Mucosa of descending colon (tissue), 3 donors: ENCODE results near the gene USP49. TPM values are rescaled to one million over a fixed set of nuclear protein-coding genes. Genes with fewer than 3 reads are reported as not detected.

Source experiments
- ATAC-seq: fragments of 200-7000 bp; cut with Tn5 transposase; one replicate; pipeline ENCODE4 v1.9.1; 2020; ENCODE audit warnings: mild to moderate bottlenecking, moderate library complexity
- DNase-seq, 3 donors: peaks; one replicate each; pipeline ENCODE4 v3.0.0-alpha.2; 2020
- H3K36me3 ChIP-seq: fragments of 200-600 bp; one replicate; pipeline ENCODE4 v1.8.0; 2021; ENCODE audit warnings: low read depth, mild to moderate bottlenecking
- H3K4me1 ChIP-seq: fragments of 200-600 bp; one replicate; pipeline ENCODE4 v1.8.0; 2021; ENCODE audit warnings: low read depth, mild to moderate bottlenecking
- H3K4me3 ChIP-seq: fragments of 200-600 bp; one replicate; pipeline ENCODE4 v1.8.0; 2021; ENCODE audit warnings: mild to moderate bottlenecking
- H3K9me3 ChIP-seq: fragments of 200-600 bp; one replicate; pipeline ENCODE4 v1.8.0; 2021; ENCODE audit warnings: mild to moderate bottlenecking
- CTCF ChIP-seq: fragments of 200-600 bp; IDR thresholded peaks from one replicate; pipeline ENCODE4 v1.8.0; 2022; ENCODE audit warnings: antibody characterized with exemption, mild to moderate bottlenecking
- intact Hi-C, 2 donors: fragments of 100-400 bp; cut with DNase I in 1 of 2; cut with micrococcal nuclease in 1 of 2; formaldehyde crosslinking; loops; one replicate each; pipeline versions ENCODE4 v1.11.0 to v1.11.1; 2022; cut with DNase I, micrococcal nuclease
- total RNA-seq, 3 donors: library from RNA; stranded (reverse); fragmentation: NEBNext Ultra II Directional in 2 of 3; extraction: Animal tissue kit (Norgen Biotek cat#: 25700) in 2 of 3; gene quantifications; one replicate each; pipeline versions ENCODE4 v1.2.1 to v1.2.4, GENCODE V29; 2021 to 2023
- donor health status: DM: no; HTN: no; CAD: no; lungs with moderate emphysema.
- donor health status: DM: no; HTN: no; CAD: no.
- donor health status: DM: no; HTN: yes; CAD: no.

USP49 gene
- total RNA-seq, 3 donors from 2014 or later, result 2.8 to 3.7 (median 3.2) TPM

- H3K9me3 ChIP-seq, result no peaks in the 10 kb centered on the region
- H3K4me3 ChIP-seq, result no peak overlapping the region
- ATAC-seq (no peak), DNase-seq (no peak)
- H3K4me1 ChIP-seq, result peaks cover 16% of the 10 kb centered on the region
- no peaks in the 10 kb centered on the region for H3K36me3 ChIP-seq
- no peak for TF ChIP-seq CTCF
- intact Hi-C loops, result loop anchor here (10.0 kb wide), 1 partner anchor 135 kb away; the partner anchor contains the start of genes BYSL (in 2 of the 2) and MED20 (in 2 of the 2)
Observed at GRCh38 chr6:41790045-41790444, 105.1 kb downstream of the USP49 start.

GRCh38 chr6:41789390-41789724 lies 105.8 kb downstream of the USP49 start:
- Histone ChIP-seq H3K36me3 (no peaks in the 10 kb centered on the region), H3K9me3 (no peaks in the 10 kb centered on the region), H3K4me1 (peaks cover 16% of the 10 kb centered on the region), H3K4me3 (no peak overlapping the region)
- DNase-seq (no peak), ATAC-seq (no peak)
- TF ChIP-seq CTCF, result no peak
- intact Hi-C loops, result loop anchor here in 1 of 2 donors (10.0 kb wide), 1 partner anchor 255 kb away; no protein-coding TSS in a partner anchor

- ATAC-seq, result peak; percentile 94
- peak; percentile 98 for DNase-seq
- H3K9me3 ChIP-seq, result no peaks in the 10 kb centered on the region
- intact Hi-C loops, result loop anchor here in 1 of 2 donors (10.0 kb wide), 1 partner anchor 257 kb away; no protein-coding TSS in a partner anchor
- TF ChIP-seq CTCF, result peak; percentile 92
- H3K4me1 ChIP-seq, result peaks cover 16% of the 10 kb centered on the region
- peak within 1 kb of the TSS; percentile 67 for H3K4me3 ChIP-seq
- no peaks in the 10 kb centered on the region for H3K36me3 ChIP-seq
Observed at GRCh38 chr6:41787219-41787917, 107.8 kb downstream of the USP49 start, which contains the start of gene TOMM6. TOMM6 (plus strand) TSS chr6:41787694; CDS start chr6:41787698, 4 bp downstream.

DNA sequence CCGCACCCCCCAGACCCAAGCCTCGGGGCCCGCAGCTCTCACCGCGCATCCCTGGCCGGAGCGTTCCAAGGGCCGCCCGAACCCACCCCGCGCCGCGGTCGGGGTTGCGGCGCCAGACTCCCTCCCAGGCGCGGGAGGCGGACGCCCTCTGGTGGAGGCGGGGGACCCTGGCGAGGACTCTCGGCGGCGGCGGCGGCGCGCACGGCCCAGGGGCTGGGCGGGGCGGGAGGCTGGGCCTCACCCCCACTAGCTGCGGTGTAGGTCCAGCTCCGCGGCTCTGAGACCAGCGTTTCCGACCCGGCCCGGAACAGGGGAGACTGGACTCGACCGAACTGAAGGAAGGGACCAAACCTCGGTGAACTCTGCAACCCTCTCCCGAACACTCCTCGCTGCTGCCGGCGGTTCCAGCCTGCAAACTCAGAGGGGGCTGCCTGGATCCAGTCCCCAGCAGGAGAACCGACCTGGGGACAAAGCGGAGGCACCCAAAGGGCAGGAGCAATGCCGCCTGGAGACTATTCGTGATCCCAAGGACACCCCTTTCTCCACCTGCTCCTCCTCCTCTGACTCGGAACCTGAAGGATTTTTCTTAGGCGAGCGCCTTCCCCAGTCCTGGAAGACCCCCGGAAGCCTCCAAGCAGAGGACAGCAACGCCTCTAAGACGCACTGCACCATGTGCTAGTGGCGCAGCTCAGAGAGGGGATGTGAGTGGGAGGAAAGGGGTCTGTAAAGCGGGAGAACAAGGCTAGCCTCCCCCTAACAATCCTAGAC lies 108.5 kb downstream of the USP49 start:
- ATAC-seq, result peak; percentile 91
- DNase-seq, result peak; percentile 92 to 96 (median 92)
- intact Hi-C loops, result loop anchor here in 1 of 2 donors (10.0 kb wide), 1 partner anchor 258 kb away; no protein-coding TSS in a partner anchor
- Histone ChIP-seq H3K36me3 (no peaks in the 10 kb centered on the region), H3K4me1 (peaks cover 19% of the 10 kb centered on the region), H3K9me3 (no peaks in the 10 kb centered on the region), H3K4me3 (peak overlapping the region; percentile 67)
- TF ChIP-seq CTCF, result peak; percentile 92

- Histone ChIP-seq H3K36me3 (no peaks in the 10 kb centered on the region), H3K9me3 (no peaks in the 10 kb centered on the region), H3K4me1 (peaks cover 27% of the 10 kb centered on the region), H3K4me3 (peak overlapping the region; percentile 67)
- no peak for ATAC-seq
- intact Hi-C loops, result loop anchor here in 1 of 2 donors (10.0 kb wide), 1 partner anchor 259 kb away; no protein-coding TSS in a partner anchor
- TF ChIP-seq CTCF, result no peak
- DNase-seq, result no peak
Observed at GRCh38 chr6:41785689-41786450, 109.3 kb downstream of the USP49 start.
